ENCODE measurements around the gene CDKAL1. TPM values are rescaled to one million over a fixed set of nuclear protein-coding genes. Genes with fewer than 3 reads are reported as not detected.

Gene CDKAL1
- total and polyA plus RNA-seq, 10 of the 15 experiments (the other 5 are each of a cell fraction or from before 2014, with no cell fraction given) = 10.7 to 26.9 (median 17.3) TPM

DNA sequence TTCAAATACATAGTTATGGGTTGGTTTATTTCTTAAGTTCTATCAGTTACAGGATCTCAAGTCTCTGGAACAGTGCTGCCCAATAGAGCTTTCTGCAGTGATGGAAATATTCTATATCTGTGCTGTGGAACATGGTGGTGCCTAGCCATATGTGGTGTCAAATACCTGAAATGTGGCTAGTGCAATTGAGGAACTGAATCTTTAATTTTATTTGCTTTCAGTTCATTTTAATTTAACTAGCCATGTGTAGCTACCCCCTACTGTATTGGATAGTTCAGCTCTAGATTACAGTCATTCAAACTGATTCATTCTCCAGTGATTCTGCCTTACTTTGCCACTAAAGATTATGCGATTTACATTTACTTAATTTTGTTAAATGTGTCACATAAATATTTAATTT, 503.2 kb downstream of the CDKAL1 start:
- no peak overlapping the region for H2AFZ ChIP-seq (ENCODE audit: control insufficient read depth, low read depth, low read length)
- H3K27me3 ChIP-seq (replicated peaks in 1 of 2; ENCODE audit: control insufficient read depth in 2 of 2, insufficient read depth in 2 of 2, low read length in 1 of 2) = no peaks in the 10 kb centered on the region
- H3K4me3 ChIP-seq = no peak overlapping the region
- POLR2A ChIA-PET = interaction anchor here (1.1 to 1.5 kb wide), 2 partner anchors 14 to 171 kb away, joined by 3 to 5 read pairs; no protein-coding TSS in a partner anchor
- CTCF ChIA-PET = interaction anchor here (0.8 to 1.7 kb wide), 10 partner anchors 9 to 556 kb away, joined by 3 to 6 read pairs (median 4); partner anchors contain the start of gene SOX4
- peak; percentile 77 for FAIRE-seq
- H3K4me2 ChIP-seq (ENCODE audit: control insufficient read depth, insufficient read depth) = no peak overlapping the region
- 100% methylated on average over 1 of the region's 1 CpG for WGBS (ENCODE audit: insufficient coverage, insufficient replicate concordance, low lambda C conversion rate, missing lambda C conversion rate)
- intact Hi-C loops (cut with micrococcal nuclease; ENCODE audit: unreplicated experiment) = no loop called here
- no peaks in the 10 kb centered on the region for H3K79me2 ChIP-seq (ENCODE audit: control insufficient read depth, insufficient read depth, low read length)
- no TSS peak for BruUV-seq (replicated peaks)
- no peak overlapping the region for H3K27ac ChIP-seq (ENCODE audit: control insufficient read depth, insufficient read depth)
- peak; percentile 99 for ATAC-seq
- H4K20me1 ChIP-seq (ENCODE audit: control insufficient read depth, insufficient read depth) = no peaks in the 10 kb centered on the region
- SMC1A ChIA-PET (ENCODE audit: uncharacterized antibody, unreplicated experiment) = interaction anchor here (0.6 to 3.7 kb wide), 38 partner anchors 9 to 643 kb away, joined by 3 to 26 read pairs (median 4); partner anchors contain the start of gene SOX4
- H3K36me3 ChIP-seq (ENCODE audit: control insufficient read depth in 2 of 2, insufficient read depth in 2 of 2, low read length in 1 of 2) = no peaks in the 10 kb centered on the region
- RAD21 ChIA-PET (ENCODE audit: unreplicated experiment) = interaction anchor here (0.8 to 2.8 kb wide), 16 partner anchors 9 to 556 kb away, joined by 3 to 36 read pairs (median 3); partner anchors contain the start of gene SOX4
- H3K4me1 ChIP-seq (ENCODE audit: control insufficient read depth, insufficient read depth, low read length) = peaks cover 4% of the 10 kb centered on the region; the same call in 1 of the 2 replicates
- no peak overlapping the region for H3K9ac ChIP-seq (ENCODE audit: control insufficient read depth, insufficient read depth, low read length)
- peak; percentile 40 for DNase-seq (ENCODE audit: low read depth, low spot score)
- no peaks in the 10 kb centered on the region for H3K9me3 ChIP-seq (replicated peaks; ENCODE audit: control insufficient read depth, insufficient read depth, low read length)
- in situ Hi-C loops (cut with MboI) = no loop called here
- TF ChIP-seq, protein P1, sequence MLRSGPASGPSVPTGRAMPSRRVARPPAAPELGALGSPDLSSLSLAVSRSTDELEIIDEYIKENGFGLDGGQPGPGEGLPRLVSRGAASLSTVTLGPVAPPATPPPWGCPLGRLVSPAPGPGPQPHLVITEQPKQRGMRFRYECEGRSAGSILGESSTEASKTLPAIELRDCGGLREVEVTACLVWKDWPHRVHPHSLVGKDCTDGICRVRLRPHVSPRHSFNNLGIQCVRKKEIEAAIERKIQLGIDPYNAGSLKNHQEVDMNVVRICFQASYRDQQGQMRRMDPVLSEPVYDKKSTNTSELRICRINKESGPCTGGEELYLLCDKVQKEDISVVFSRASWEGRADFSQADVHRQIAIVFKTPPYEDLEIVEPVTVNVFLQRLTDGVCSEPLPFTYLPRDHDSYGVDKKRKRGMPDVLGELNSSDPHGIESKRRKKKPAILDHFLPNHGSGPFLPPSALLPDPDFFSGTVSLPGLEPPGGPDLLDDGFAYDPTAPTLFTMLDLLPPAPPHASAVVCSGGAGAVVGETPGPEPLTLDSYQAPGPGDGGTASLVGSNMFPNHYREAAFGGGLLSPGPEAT (IDR thresholded peaks at IDR 0.05; ENCODE audit: low read depth) = 0 out of 2 replicates have a peak, but pooled peaks have one; percentile 30
- peak; percentile 21 to 38; a peak in 2 of 4 replicates for TF ChIP-seq IKZF2 (IDR thresholded peaks at IDR 0.05)
- TF ChIP-seq NFXL1 (IDR thresholded peaks at IDR 0.05; ENCODE audit: borderline replicate concordance) = no peak
- TF ChIP-seq CEBPB (IDR thresholded peaks at IDR 0.05; ENCODE audit: borderline replicate concordance in 1 of 2, low read depth in 2 of 2, low read length in 2 of 2) = no peak
- no peak for TF ChIP-seq CREM (IDR thresholded peaks at IDR 0.05; ENCODE audit: low read depth)
- peak; percentile 82 for TF ChIP-seq MTA2 (IDR thresholded peaks at IDR 0.05; ENCODE audit: low read depth)
- 0 out of 4 replicates have a peak, but pooled peaks of 1 of the 2 experiments have one; percentile 55 for TF ChIP-seq EP300 (IDR thresholded peaks at IDR 0.05; ENCODE audit: borderline replicate concordance in 1 of 2, control insufficient read depth in 1 of 2, low read depth in 2 of 2, low read length in 2 of 2)
- TF ChIP-seq MEF2B (IDR thresholded peaks at IDR 0.05; ENCODE audit: partially characterized antibody, poor library complexity, severe bottlenecking) = peak; percentile 14
- no peak for TF ChIP-seq IKZF1 (conservative IDR thresholded peaks at IDR 0.05)
- peak; percentile 45; the same call in 1 of the 2 replicates for TF ChIP-seq DPF2 (IDR thresholded peaks at IDR 0.05)
- 0 out of 2 replicates have a peak, but pooled peaks have one; percentile 21 for TF ChIP-seq NFYB (IDR thresholded peaks at IDR 0.05; ENCODE audit: insufficient read depth, low read depth, low read length)
- peak; percentile 57 for TF ChIP-seq RUNX3 (IDR thresholded peaks at IDR 0.05; ENCODE audit: low read length)
- no peak for TF ChIP-seq IRF4 (IDR thresholded peaks at IDR 0.05; ENCODE audit: low read depth, low read length)
- TF ChIP-seq FOXK2 (IDR thresholded peaks at IDR 0.05) = no peak
- TF ChIP-seq, protein P2, sequence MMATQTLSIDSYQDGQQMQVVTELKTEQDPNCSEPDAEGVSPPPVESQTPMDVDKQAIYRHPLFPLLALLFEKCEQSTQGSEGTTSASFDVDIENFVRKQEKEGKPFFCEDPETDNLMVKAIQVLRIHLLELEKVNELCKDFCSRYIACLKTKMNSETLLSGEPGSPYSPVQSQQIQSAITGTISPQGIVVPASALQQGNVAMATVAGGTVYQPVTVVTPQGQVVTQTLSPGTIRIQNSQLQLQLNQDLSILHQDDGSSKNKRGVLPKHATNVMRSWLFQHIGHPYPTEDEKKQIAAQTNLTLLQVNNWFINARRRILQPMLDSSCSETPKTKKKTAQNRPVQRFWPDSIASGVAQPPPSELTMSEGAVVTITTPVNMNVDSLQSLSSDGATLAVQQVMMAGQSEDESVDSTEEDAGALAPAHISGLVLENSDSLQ (IDR thresholded peaks at IDR 0.05) = peak; percentile 78
- TF ChIP-seq, protein P3, sequence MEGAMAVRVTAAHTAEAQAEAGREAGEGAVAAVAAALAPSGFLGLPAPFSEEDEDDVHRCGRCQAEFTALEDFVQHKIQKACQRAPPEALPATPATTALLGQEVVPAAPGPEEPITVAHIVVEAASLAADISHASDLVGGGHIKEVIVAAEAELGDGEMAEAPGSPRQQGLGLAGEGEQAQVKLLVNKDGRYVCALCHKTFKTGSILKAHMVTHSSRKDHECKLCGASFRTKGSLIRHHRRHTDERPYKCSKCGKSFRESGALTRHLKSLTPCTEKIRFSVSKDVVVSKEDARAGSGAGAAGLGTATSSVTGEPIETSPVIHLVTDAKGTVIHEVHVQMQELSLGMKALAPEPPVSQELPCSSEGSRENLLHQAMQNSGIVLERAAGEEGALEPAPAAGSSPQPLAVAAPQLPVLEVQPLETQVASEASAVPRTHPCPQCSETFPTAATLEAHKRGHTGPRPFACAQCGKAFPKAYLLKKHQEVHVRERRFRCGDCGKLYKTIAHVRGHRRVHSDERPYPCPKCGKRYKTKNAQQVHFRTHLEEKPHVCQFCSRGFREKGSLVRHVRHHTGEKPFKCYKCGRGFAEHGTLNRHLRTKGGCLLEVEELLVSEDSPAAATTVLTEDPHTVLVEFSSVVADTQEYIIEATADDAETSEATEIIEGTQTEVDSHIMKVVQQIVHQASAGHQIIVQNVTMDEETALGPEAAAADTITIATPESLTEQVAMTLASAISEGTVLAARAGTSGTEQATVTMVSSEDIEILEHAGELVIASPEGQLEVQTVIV (IDR thresholded peaks at IDR 0.05; ENCODE audit: borderline replicate concordance, partially characterized antibody) = no peak
- TF ChIP-seq MEF2A (IDR thresholded peaks at IDR 0.05; ENCODE audit: insufficient read depth, low read depth, low read length) = no peak
- TF ChIP-seq BRCA1 (IDR thresholded peaks at IDR 0.05; ENCODE audit: low read depth, low read length) = no peak
- TF ChIP-seq RELA (IDR thresholded peaks at IDR 0.05; ENCODE audit: borderline replicate concordance, partially characterized antibody) = no peak
- no peak for TF ChIP-seq SIX5 (IDR thresholded peaks at IDR 0.05; ENCODE audit: low read depth, low read length, severe bottlenecking)
